ENCODE data around the gene COCH. TPM values are rescaled to one million over a fixed set of nuclear protein-coding genes. Genes with fewer than 3 reads are reported as not detected.

Gene COCH
- total RNA-seq, 1 experiment from 2014 or later: 87.6 TPM

GRCh38 chr14:30842431-30842830, 31.9 kb upstream of the COCH start:
- DNase-seq (ENCODE audit: low spot score): no peak
- BruUV-seq (replicated peaks): no TSS peak
- Histone ChIP-seq H3K4me3 (ENCODE audit: low read depth, low read length, poor library complexity, severe bottlenecking) (no peak overlapping the region), H3K9me3 (ENCODE audit: low read depth, low read length, poor library complexity, severe bottlenecking) (no peaks in the 10 kb centered on the region), H3K4me1 (ENCODE audit: insufficient read depth, low read length, poor library complexity, severe bottlenecking) (no peaks in the 10 kb centered on the region), H3K36me3 (ENCODE audit: insufficient read depth, low read length, poor library complexity, severe bottlenecking) (no peaks in the 10 kb centered on the region), H3K27me3 (replicated peaks; ENCODE audit: insufficient read depth, low read depth, low read length, poor library complexity) (no peaks in the 10 kb centered on the region), H3K27ac (ENCODE audit: low read depth, low read length, poor library complexity, severe bottlenecking) (no peak overlapping the region)
- TF ChIP-seq, protein P1, sequence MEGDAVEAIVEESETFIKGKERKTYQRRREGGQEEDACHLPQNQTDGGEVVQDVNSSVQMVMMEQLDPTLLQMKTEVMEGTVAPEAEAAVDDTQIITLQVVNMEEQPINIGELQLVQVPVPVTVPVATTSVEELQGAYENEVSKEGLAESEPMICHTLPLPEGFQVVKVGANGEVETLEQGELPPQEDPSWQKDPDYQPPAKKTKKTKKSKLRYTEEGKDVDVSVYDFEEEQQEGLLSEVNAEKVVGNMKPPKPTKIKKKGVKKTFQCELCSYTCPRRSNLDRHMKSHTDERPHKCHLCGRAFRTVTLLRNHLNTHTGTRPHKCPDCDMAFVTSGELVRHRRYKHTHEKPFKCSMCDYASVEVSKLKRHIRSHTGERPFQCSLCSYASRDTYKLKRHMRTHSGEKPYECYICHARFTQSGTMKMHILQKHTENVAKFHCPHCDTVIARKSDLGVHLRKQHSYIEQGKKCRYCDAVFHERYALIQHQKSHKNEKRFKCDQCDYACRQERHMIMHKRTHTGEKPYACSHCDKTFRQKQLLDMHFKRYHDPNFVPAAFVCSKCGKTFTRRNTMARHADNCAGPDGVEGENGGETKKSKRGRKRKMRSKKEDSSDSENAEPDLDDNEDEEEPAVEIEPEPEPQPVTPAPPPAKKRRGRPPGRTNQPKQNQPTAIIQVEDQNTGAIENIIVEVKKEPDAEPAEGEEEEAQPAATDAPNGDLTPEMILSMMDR (conservative IDR thresholded peaks at IDR 0.05; ENCODE audit: low read depth, low read length): no peak
- TF ChIP-seq EZH2 (IDR thresholded peaks at IDR 0.05; ENCODE audit: borderline replicate concordance, low read depth, low read length, poor library complexity, severe bottlenecking): no peak
- POLR2A ChIA-PET (ENCODE audit: low non-redundant PET): no interaction called here
- intact Hi-C loops (cut with micrococcal nuclease; ENCODE audit: unreplicated experiment): no loop called here
- CTCF ChIA-PET: no interaction called here

- no peak for TF ChIP-seq EZH2 (IDR thresholded peaks at IDR 0.05; ENCODE audit: borderline replicate concordance, low read depth, low read length, poor library complexity, severe bottlenecking)
- TF ChIP-seq, protein P1 (conservative IDR thresholded peaks at IDR 0.05; ENCODE audit: low read depth, low read length): no peak
- no peaks in the 10 kb centered on the region for H3K27me3 ChIP-seq (replicated peaks; ENCODE audit: insufficient read depth, low read depth, low read length, poor library complexity)
- no peaks in the 10 kb centered on the region for H3K4me1 ChIP-seq (ENCODE audit: insufficient read depth, low read length, poor library complexity, severe bottlenecking)
- no peak overlapping the region for H3K27ac ChIP-seq (ENCODE audit: low read depth, low read length, poor library complexity, severe bottlenecking)
- BruUV-seq (replicated peaks): no TSS peak
- POLR2A ChIA-PET (ENCODE audit: low non-redundant PET): interaction anchor here (0.6 kb wide), 1 partner anchor 28 kb away, joined by 3 read pairs; no protein-coding TSS in a partner anchor
- intact Hi-C loops (cut with micrococcal nuclease; ENCODE audit: unreplicated experiment): no loop called here
- H3K9me3 ChIP-seq (ENCODE audit: low read depth, low read length, poor library complexity, severe bottlenecking): no peaks in the 10 kb centered on the region
- CTCF ChIA-PET: no interaction called here
- no peak overlapping the region for H3K4me3 ChIP-seq (ENCODE audit: low read depth, low read length, poor library complexity, severe bottlenecking)
- no peaks in the 10 kb centered on the region for H3K36me3 ChIP-seq (ENCODE audit: insufficient read depth, low read length, poor library complexity, severe bottlenecking)
- DNase-seq (ENCODE audit: low spot score): no peak
These were observed 25.7 kb upstream of the COCH start for GRCh38 chr14:30848449-30849240.

GRCh38 chr14:30849354-30849753, 25.0 kb upstream of the COCH start:
- POLR2A ChIA-PET (ENCODE audit: low non-redundant PET): interaction anchor here (0.6 kb wide), 1 partner anchor 27 kb away, joined by 3 read pairs; no protein-coding TSS in a partner anchor
- no peak overlapping the region for H3K27ac ChIP-seq (ENCODE audit: low read depth, low read length, poor library complexity, severe bottlenecking)
- CTCF ChIA-PET: no interaction called here
- H3K9me3 ChIP-seq (ENCODE audit: low read depth, low read length, poor library complexity, severe bottlenecking): no peaks in the 10 kb centered on the region
- H3K4me1 ChIP-seq (ENCODE audit: insufficient read depth, low read length, poor library complexity, severe bottlenecking): no peaks in the 10 kb centered on the region
- intact Hi-C loops (cut with micrococcal nuclease; ENCODE audit: unreplicated experiment): no loop called here
- H3K36me3 ChIP-seq (ENCODE audit: insufficient read depth, low read length, poor library complexity, severe bottlenecking): no peaks in the 10 kb centered on the region
- H3K4me3 ChIP-seq (ENCODE audit: low read depth, low read length, poor library complexity, severe bottlenecking): no peak overlapping the region
- no peaks in the 10 kb centered on the region for H3K27me3 ChIP-seq (replicated peaks; ENCODE audit: insufficient read depth, low read depth, low read length, poor library complexity)
- DNase-seq (ENCODE audit: low spot score): no peak
- no peak for TF ChIP-seq EZH2 (IDR thresholded peaks at IDR 0.05; ENCODE audit: borderline replicate concordance, low read depth, low read length, poor library complexity, severe bottlenecking)
- TF ChIP-seq, protein P1 (conservative IDR thresholded peaks at IDR 0.05; ENCODE audit: low read depth, low read length): no peak
- no TSS peak for BruUV-seq (replicated peaks)
